HepG2 (cell line): ENCODE data around the gene NTM.

Experiments used
- JARID2 ChIP-seq: sonication (generic); formaldehyde crosslinking; IDR thresholded peaks from 2 replicates; pipeline ENCODE4 v1.8.1; 2023; ENCODE audit warnings: missing genetic modification reagents, inconsistent platforms; ENCODE audit not compliant: insufficient replicate concordance
- TEAD2 ChIP-seq: sonication (generic); formaldehyde crosslinking; IDR thresholded peaks from 2 replicates; pipeline ENCODE4 v1.9.0; 2021; ENCODE audit warnings: missing genetic modification reagents
- ZFP62 ChIP-seq: sonication (generic); formaldehyde crosslinking; IDR thresholded peaks from 2 replicates; pipeline ENCODE4 v1.4.0; 2020; ENCODE audit warnings: missing genetic modification reagents
- ZNF776 ChIP-seq: sonication (generic); formaldehyde crosslinking; IDR thresholded peaks from 2 replicates; pipeline ENCODE4 v1.4.0; 2020; ENCODE audit warnings: mild to moderate bottlenecking, missing genetic modification reagents
- TF ChIP-seq, protein P1 (sequence below): sonication (generic); formaldehyde crosslinking; IDR thresholded peaks from 2 replicates; pipeline ENCODE4 v1.4.0; 2020; ENCODE audit warnings: mild to moderate bottlenecking, missing genetic modification reagents
- TF ChIP-seq, protein P2 (sequence below): sonication (generic); formaldehyde crosslinking; IDR thresholded peaks from 2 replicates; pipeline ENCODE4 v1.4.0; 2020; ENCODE audit warnings: missing genetic modification reagents, low read depth, mild to moderate bottlenecking, borderline replicate concordance
- TF ChIP-seq, protein P3 (sequence below): sonication (generic); formaldehyde crosslinking; IDR thresholded peaks from 2 replicates; pipeline ENCODE4 v1.8.0; 2022; ENCODE audit warnings: missing genetic modification reagents, mild to moderate bottlenecking, borderline replicate concordance

DNA sequence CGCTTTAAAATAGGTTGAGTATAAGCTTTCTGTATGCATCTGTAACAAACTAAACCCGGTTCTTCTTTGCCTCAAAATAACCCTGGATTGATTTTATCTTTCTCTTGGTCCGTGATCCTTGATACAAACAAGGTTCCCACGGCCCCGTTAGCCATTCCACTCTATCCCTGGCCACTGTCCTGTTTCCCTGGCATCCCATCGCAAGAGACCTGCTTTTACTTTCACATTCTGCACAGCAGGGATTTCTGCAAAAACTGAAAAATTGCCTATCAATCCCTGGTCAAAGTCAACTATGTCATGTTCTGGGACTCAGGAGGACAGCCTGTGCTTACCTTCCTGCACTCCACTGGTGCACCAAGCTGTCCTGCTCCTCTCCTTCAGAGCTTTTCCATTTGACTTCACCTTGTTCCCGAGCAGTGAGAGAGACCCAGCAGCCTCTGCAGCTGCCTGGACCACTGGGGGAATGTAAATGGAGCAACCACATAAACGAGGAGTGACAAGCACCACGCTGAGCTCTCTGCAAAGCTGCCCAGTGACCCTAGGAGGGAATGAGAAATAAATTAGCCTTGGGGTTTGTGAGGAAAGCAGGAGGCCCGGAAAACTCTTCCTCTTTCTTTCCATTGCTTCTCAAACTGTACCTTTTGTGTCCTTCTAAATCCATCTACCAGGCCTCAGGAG lies 175.9 kb downstream of the NTM start:
- TF ChIP-seq, protein P1, sequence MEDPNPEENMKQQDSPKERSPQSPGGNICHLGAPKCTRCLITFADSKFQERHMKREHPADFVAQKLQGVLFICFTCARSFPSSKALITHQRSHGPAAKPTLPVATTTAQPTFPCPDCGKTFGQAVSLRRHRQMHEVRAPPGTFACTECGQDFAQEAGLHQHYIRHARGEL (CRISPR knock-in tag), result no peak
- TF ChIP-seq JARID2 (no peak), TEAD2 (CRISPR knock-in tag) (no peak), ZNF776 (no peak), ZFP62 (CRISPR knock-in tag) (no peak)
- TF ChIP-seq, protein P2, sequence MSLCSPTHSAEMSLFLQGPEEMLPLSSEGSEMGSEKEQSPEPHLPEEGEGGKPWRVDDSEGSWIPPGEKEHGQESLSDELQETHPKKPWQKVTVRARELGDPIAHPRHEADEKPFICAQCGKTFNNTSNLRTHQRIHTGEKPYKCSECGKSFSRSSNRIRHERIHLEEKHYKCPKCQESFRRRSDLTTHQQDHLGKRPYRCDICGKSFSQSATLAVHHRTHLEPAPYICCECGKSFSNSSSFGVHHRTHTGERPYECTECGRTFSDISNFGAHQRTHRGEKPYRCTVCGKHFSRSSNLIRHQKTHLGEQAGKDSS (CRISPR knock-in tag), result no peak
- TF ChIP-seq, protein P3, sequence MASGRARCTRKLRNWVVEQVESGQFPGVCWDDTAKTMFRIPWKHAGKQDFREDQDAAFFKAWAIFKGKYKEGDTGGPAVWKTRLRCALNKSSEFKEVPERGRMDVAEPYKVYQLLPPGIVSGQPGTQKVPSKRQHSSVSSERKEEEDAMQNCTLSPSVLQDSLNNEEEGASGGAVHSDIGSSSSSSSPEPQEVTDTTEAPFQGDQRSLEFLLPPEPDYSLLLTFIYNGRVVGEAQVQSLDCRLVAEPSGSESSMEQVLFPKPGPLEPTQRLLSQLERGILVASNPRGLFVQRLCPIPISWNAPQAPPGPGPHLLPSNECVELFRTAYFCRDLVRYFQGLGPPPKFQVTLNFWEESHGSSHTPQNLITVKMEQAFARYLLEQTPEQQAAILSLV (CRISPR knock-in tag), result no peak
